PC-3 (cell line): ENCODE measurements around the gene ANKS1B. TPM values are rescaled to one million over a fixed set of nuclear protein-coding genes. Genes with fewer than 3 reads are reported as not detected.

ENCODE experiments used
- ATAC-seq: fragments of 200-7000 bp; cut with Tn5 transposase; 2 replicates; pipeline ENCODE4 v1.9.1; 2020; ENCODE audit warnings: mild to moderate bottlenecking, moderate library complexity
- BruUV-seq: library from RNA; stranded (reverse); fragments of 400-500 nt; replicated peaks from 2 replicates; lab custom pipeline; 2021; lab: Mats Ljungman, UMichigan
- CTCF ChIA-PET: fragments of 300-600 bp; sonication (Branson Sonifier 250); formaldehyde crosslinking; loops from one replicate; lab custom pipeline; 2022; ENCODE audit warnings: antibody characterized with exemption; lab: Charles Lee
- POLR2A ChIA-PET: fragments of 300-600 bp; sonication (Branson Sonifier 250); formaldehyde crosslinking; loops from one replicate; lab custom pipeline; 2022; ENCODE audit warnings: antibody characterized with exemption; ENCODE audit not compliant: unreplicated experiment; lab: Charles Lee
- DNase-seq: peaks from one replicate; pipeline ENCODE4 v3.0.0-alpha.2; 2015
- H2AFZ ChIP-seq: fragments of 300-600 bp; sonication (generic); 2 replicates; pipeline ENCODE4 v1.6.0; 2016; ENCODE audit warnings: antibody characterized with exemption, low read length
- H3F3A ChIP-seq: fragments of 300-600 bp; sonication (generic); one replicate; pipeline ENCODE4 v1.6.0; 2017; ENCODE audit warnings: antibody characterized with exemption, low read length, control low read depth, mild to moderate bottlenecking; ENCODE audit not compliant: unreplicated experiment
- H3K27ac ChIP-seq: fragments of 300-600 bp; sonication (generic); 2 replicates; pipeline ENCODE4 v1.5.1; 2016; ENCODE audit warnings: mild to moderate bottlenecking, low read length
- H3K27me3 ChIP-seq: fragments of 300-600 bp; sonication (generic); 2 replicates; pipeline ENCODE4 v1.6.1; 2016; ENCODE audit warnings: low read length, mixed read lengths
- H3K36me3 ChIP-seq: fragments of 300-600 bp; sonication (generic); 2 replicates; pipeline ENCODE4 v1.6.1; 2016; ENCODE audit warnings: low read depth, mixed run types, low read length, mixed read lengths
- H3K4me1 ChIP-seq: fragments of 300-600 bp; sonication (generic); 2 replicates; pipeline ENCODE4 v1.5.1; 2016; ENCODE audit warnings: low read length; ENCODE audit not compliant: insufficient read depth
- H3K4me2 ChIP-seq: fragments of 300-600 bp; sonication (generic); 2 replicates; pipeline ENCODE4 v1.6.0; 2016; ENCODE audit warnings: low read length
- H3K4me3 ChIP-seq: fragments of 300-600 bp; sonication (generic); 2 replicates; pipeline ENCODE4 v1.5.1; 2016; ENCODE audit warnings: mild to moderate bottlenecking, low read length, mixed read lengths
- H3K79me2 ChIP-seq: fragments of 300-600 bp; sonication (generic); 2 replicates; pipeline ENCODE4 v1.6.1; 2017; ENCODE audit warnings: low read length, mixed read lengths
- H3K9ac ChIP-seq: fragments of 300-600 bp; sonication (generic); 2 replicates; pipeline ENCODE4 v1.6.0; 2016; ENCODE audit warnings: mild to moderate bottlenecking, low read length
- H3K9me2 ChIP-seq: fragments of 300-600 bp; sonication (generic); replicated peaks from 2 replicates; pipeline ENCODE4 v1.6.1; 2016; ENCODE audit warnings: mixed run types, low read length, mixed read lengths
- H3K9me3 ChIP-seq: fragments of 300-600 bp; sonication (generic); 2 replicates; pipeline ENCODE4 v1.6.1; 2016; ENCODE audit warnings: low read length, mixed read lengths
- H4K20me1 ChIP-seq: fragments of 300-600 bp; sonication (generic); 2 replicates; pipeline ENCODE4 v1.6.1; 2016; ENCODE audit warnings: low read length, mixed read lengths
- EZH2 ChIP-seq: fragments of 300-600 bp; sonication (generic); IDR thresholded peaks from one replicate; pipeline ENCODE4 v1.6.1; 2017; ENCODE audit warnings: antibody characterized with exemption, mild to moderate bottlenecking, low read length; ENCODE audit not compliant: unreplicated experiment
- EZH2phosphoT487 ChIP-seq: fragments of 300-600 bp; sonication (generic); IDR thresholded peaks from 2 replicates; pipeline ENCODE4 v1.6.1; 2018; ENCODE audit warnings: mild to moderate bottlenecking, antibody characterized with exemption, low read length, borderline replicate concordance
- intact Hi-C: fragments of 100-400 bp; cut with micrococcal nuclease; formaldehyde crosslinking; loops from 2 replicates; pipeline ENCODE4 v1.9.0; 2023
- total RNA-seq: library from RNA; depleted of rRNA; stranded (reverse); fragments of >200 nt; gene quantifications from 2 replicates; pipeline ENCODE4 v1.2.3, GENCODE V29; 2014
- TF ChIP-seq, protein P1 (sequence below): fragments of 300-600 bp; sonication (generic); conservative IDR thresholded peaks from 2 replicates; pipeline ENCODE4 v1.5.1; 2017; ENCODE audit warnings: antibody characterized with exemption, low read depth, mild to moderate bottlenecking, low read length

Gene ANKS1B
- total RNA-seq, 1 experiment from 2014 or later: 0.07 TPM

DNA sequence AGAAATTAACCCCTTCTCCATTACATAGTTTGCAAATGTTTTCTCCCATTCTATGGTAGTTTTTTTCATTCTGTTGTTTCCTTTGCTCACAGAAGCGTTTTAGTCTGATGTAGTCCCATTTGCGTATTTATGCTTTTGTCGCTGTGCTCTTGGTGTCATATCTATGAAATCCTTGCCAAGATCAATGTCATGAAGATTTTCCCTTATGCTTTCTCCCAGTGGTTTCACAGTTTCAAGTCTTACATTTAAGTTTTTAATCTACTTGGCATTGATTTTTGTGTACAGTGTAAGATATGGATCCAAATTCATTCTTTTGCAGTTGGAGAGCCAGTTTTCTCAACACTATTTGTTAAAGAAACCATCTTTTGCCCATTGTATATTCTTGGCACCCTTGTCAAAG, 982.0 kb downstream of the ANKS1B start:
- Histone ChIP-seq H3K4me3 (no peak overlapping the region), H3K9me2 (no peaks in the 10 kb centered on the region), H4K20me1 (no peaks in the 10 kb centered on the region), H3F3A (no peaks in the 10 kb centered on the region), H2AFZ (no peak overlapping the region), H3K27me3 (peaks cover 38% of the 10 kb centered on the region), H3K36me3 (no peaks in the 10 kb centered on the region), H3K4me2 (no peak overlapping the region), H3K9me3 (no peaks in the 10 kb centered on the region), H3K27ac (no peak overlapping the region), H3K4me1 (no peaks in the 10 kb centered on the region), H3K79me2 (no peaks in the 10 kb centered on the region), H3K9ac (no peak overlapping the region)
- intact Hi-C loops: no loop called here
- TF ChIP-seq, protein P1, sequence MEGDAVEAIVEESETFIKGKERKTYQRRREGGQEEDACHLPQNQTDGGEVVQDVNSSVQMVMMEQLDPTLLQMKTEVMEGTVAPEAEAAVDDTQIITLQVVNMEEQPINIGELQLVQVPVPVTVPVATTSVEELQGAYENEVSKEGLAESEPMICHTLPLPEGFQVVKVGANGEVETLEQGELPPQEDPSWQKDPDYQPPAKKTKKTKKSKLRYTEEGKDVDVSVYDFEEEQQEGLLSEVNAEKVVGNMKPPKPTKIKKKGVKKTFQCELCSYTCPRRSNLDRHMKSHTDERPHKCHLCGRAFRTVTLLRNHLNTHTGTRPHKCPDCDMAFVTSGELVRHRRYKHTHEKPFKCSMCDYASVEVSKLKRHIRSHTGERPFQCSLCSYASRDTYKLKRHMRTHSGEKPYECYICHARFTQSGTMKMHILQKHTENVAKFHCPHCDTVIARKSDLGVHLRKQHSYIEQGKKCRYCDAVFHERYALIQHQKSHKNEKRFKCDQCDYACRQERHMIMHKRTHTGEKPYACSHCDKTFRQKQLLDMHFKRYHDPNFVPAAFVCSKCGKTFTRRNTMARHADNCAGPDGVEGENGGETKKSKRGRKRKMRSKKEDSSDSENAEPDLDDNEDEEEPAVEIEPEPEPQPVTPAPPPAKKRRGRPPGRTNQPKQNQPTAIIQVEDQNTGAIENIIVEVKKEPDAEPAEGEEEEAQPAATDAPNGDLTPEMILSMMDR: no peak
- TF ChIP-seq EZH2phosphoT487: no peak
- no peak for TF ChIP-seq EZH2
- no peak for DNase-seq
- BruUV-seq: no TSS peak
- ChIA-PET POLR2A (no interaction called here), CTCF (no interaction called here)
- no peak for ATAC-seq

DNA sequence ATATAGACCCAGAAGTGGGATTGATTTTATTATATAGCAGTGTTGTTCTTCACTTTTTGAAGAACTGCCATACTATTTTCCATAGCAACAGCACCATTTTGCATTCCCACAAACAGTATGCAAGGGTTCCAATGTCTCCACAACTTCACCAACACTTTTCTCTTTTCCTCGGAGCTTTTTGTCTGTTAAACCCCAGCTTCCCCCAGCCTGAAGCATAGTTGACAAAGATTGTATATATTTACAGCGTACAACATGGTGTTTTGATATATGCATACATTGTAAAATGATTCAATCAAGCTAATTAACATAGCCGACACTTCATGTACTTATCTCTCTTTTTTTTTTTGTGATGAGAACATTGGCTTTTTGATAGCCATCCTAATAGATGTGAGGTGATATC, 982.6 kb downstream of the ANKS1B start:
- no peak overlapping the region for H3K4me2 ChIP-seq
- ChIA-PET POLR2A (no interaction called here), CTCF (no interaction called here)
- no peak overlapping the region for H3K9ac ChIP-seq
- no peak overlapping the region for H2AFZ ChIP-seq
- H3K36me3 ChIP-seq: no peaks in the 10 kb centered on the region
- no peaks in the 10 kb centered on the region for H3K9me2 ChIP-seq
- H3F3A ChIP-seq: no peaks in the 10 kb centered on the region
- H3K4me3 ChIP-seq: no peak overlapping the region
- BruUV-seq: no TSS peak
- no peaks in the 10 kb centered on the region for H3K79me2 ChIP-seq
- intact Hi-C loops: no loop called here
- H3K4me1 ChIP-seq: no peaks in the 10 kb centered on the region
- DNase-seq (no peak), ATAC-seq (no peak)
- no peak overlapping the region for H3K27ac ChIP-seq
- no peak for TF ChIP-seq EZH2phosphoT487
- H3K27me3 ChIP-seq: peaks cover 38% of the 10 kb centered on the region
- no peaks in the 10 kb centered on the region for H4K20me1 ChIP-seq
- H3K9me3 ChIP-seq: no peaks in the 10 kb centered on the region

DNA sequence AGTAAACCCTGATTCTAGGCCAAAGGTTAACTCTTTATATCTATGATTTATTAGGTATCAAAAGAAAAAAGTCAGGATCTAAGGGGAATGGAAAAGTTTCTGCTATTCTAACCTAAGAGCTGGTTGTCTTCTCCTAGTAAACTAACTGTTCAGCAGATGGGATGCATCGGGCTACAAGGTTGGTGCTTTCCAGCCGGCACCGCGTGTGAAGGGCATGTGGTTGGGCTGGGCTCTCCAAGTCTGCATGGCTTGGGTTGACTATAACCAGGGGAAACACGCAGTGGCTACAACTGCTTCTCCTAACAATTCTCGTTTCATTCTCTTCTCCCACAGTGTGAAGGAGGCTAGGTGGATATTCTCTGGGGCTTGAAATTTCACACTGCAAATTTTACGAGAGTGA, 985.2 kb downstream of the ANKS1B start:
- Histone ChIP-seq H3F3A (no peaks in the 10 kb centered on the region), H3K27me3 (peaks cover 28% of the 10 kb centered on the region), H3K4me1 (no peaks in the 10 kb centered on the region), H3K9me2 (no peaks in the 10 kb centered on the region), H2AFZ (no peak overlapping the region), H3K27ac (no peak overlapping the region), H3K79me2 (no peaks in the 10 kb centered on the region), H3K4me3 (no peak overlapping the region), H3K4me2 (no peak overlapping the region), H4K20me1 (no peaks in the 10 kb centered on the region), H3K36me3 (no peaks in the 10 kb centered on the region), H3K9ac (no peak overlapping the region), H3K9me3 (no peaks in the 10 kb centered on the region)
- DNase-seq: no peak
- POLR2A ChIA-PET: no interaction called here
- TF ChIP-seq EZH2phosphoT487 (no peak), EZH2 (no peak)
- TF ChIP-seq, protein P1: no peak
- ATAC-seq: no peak
- intact Hi-C loops: loop anchor here (2.0 to 10.0 kb wide), 3 partner anchors 45 to 582 kb away; no protein-coding TSS in a partner anchor
- CTCF ChIA-PET: interaction anchor here (0.5 kb wide), 1 partner anchor 341 kb away, joined by 3 read pairs; no protein-coding TSS in a partner anchor
- BruUV-seq: no TSS peak
